Activated effector memory CD4-positive, alpha-beta T cell treated with Interleukin-2 at 50 U/mL for 16 hours (primary cell): ENCODE measurements around the gene TRAPPC6A.
"Not testable (repeated sequence)": the region's sequence is repeated elsewhere in the genome, so short reads cannot be mapped to it uniquely, and the experiment has no call there.

Source experiments
- DNase-seq: peaks from one replicate; pipeline ENCODE4 v3.0.0-alpha.2; 2020

The TRAPPC6A gene

GRCh38 chr19:45125360-45125759, 52.7 kb downstream of the TRAPPC6A start:
- no peak for DNase-seq

- no peak for DNase-seq
Observed at GRCh38 chr19:45124021-45124420, 54.0 kb downstream of the TRAPPC6A start.

- no peak for DNase-seq
Observed at GRCh38 chr19:45123440-45123850, 54.6 kb downstream of the TRAPPC6A start.

- DNase-seq: no peak
Observed at GRCh38 chr19:45122832-45123231, 55.2 kb downstream of the TRAPPC6A start.

- no peak for DNase-seq
Observed at GRCh38 chr19:45121827-45122345, 56.2 kb downstream of the TRAPPC6A start.

- DNase-seq: no peak
Observed at GRCh38 chr19:45119582-45119981, 58.5 kb downstream of the TRAPPC6A start.

GRCh38 chr19:45118591-45119355, 59.3 kb downstream of the TRAPPC6A start:
- not testable (repeated sequence) for DNase-seq

GRCh38 chr19:45118106-45118505, 59.9 kb downstream of the TRAPPC6A start:
- no peak for DNase-seq

- DNase-seq: no peak
Observed at GRCh38 chr19:45117671-45118070, 60.4 kb downstream of the TRAPPC6A start.

- DNase-seq: no peak
Observed at GRCh38 chr19:45117167-45117594, 60.9 kb downstream of the TRAPPC6A start.

- DNase-seq: no peak
Observed at GRCh38 chr19:45115809-45116615, 62.0 kb downstream of the TRAPPC6A start.

GRCh38 chr19:45114116-45114515, 63.9 kb downstream of the TRAPPC6A start:
- no peak for DNase-seq

GRCh38 chr19:45113628-45114027, 64.4 kb downstream of the TRAPPC6A start:
- DNase-seq: no peak
